Right lobe of liver (tissue), 6 donors: ENCODE measurements around the gene DSE. TPM values are rescaled to one million over a fixed set of nuclear protein-coding genes. Genes with fewer than 3 reads are reported as not detected.

Source experiments
- ATAC-seq, 4 donors: fragments of 200-7000 bp; cut with Tn5 transposase; one replicate each; pipeline ENCODE4 v1.9.1; 2020; ENCODE audit warnings: mild to moderate bottlenecking in 4 of 4, moderate library complexity in 4 of 4
- DNase-seq, 3 donors: peaks; one replicate each; pipeline ENCODE4 v3.0.0-alpha.2; 2020
- H3K27ac ChIP-seq, 3 donors: fragments of 200-600 bp; one replicate each; pipeline ENCODE4 v1.8.0; 2022
- H3K27me3 ChIP-seq, 2 donors: fragments of 200-600 bp; one replicate each; pipeline ENCODE4 v1.8.0; 2022
- H3K36me3 ChIP-seq, 4 donors: fragments of 200-600 bp; sonication (generic) in 1 of 4; one replicate each; pipeline versions ENCODE4 v1.5.1 to v1.8.0; 2017 to 2022; ENCODE audit warnings: control low read depth in 1 of 4
- H3K4me1 ChIP-seq, 4 donors: fragments of 200-600 bp; sonication (generic) in 1 of 4; one replicate each; pipeline versions ENCODE4 v1.5.1 to v1.8.0; 2017 to 2022; ENCODE audit warnings: control low read depth in 1 of 4
- H3K4me3 ChIP-seq, 3 donors: fragments of 200-600 bp; one replicate each; pipeline ENCODE4 v1.8.0; 2022
- H3K9me3 ChIP-seq, 4 donors: fragments of 200-600 bp; sonication (generic) in 1 of 4; one replicate each; pipeline versions ENCODE4 v1.5.1 to v1.8.0; 2017 to 2022; ENCODE audit warnings: control low read depth in 1 of 4
- POLR2A ChIP-seq: fragments of 450-650 bp; IDR thresholded peaks from one replicate; pipeline ENCODE4 v1.6.1; 2017; ENCODE audit warnings: antibody characterized with exemption, mild to moderate bottlenecking
- WGBS: methylation state at CpG from one replicate; pipeline ENCODE4 v1.1.6; 2018; ENCODE audit warnings: low coverage, low lambda C conversion rate; ENCODE audit not compliant: insufficient coverage; ENCODE audit errors: missing lambda C conversion rate; 5-methylcytosine and 5-hydroxymethylcytosine counted together
- intact Hi-C, 2 donors: fragments of 100-400 bp; cut with DNase I; formaldehyde crosslinking; loops; one replicate each; pipeline versions ENCODE4 v1.11.2 to v1.14.1; 2022
- total RNA-seq, 6 experiments: library from RNA; depleted of rRNA in 2 of 6; stranded (reverse); fragments of >200 nt in 2 of 6; fragmentation: NEBNext Ultra II Directional in 3 of 6; extraction: Animal tissue kit (Norgen Biotek cat#: 25700) in 3 of 6; gene quantifications; one replicate each; pipeline versions ENCODE4 v1.1.0 to v1.2.4, GENCODE V29; 2016 to 2023
- TF ChIP-seq, protein P1 (sequence below), 4 donors: fragments of 200-600 bp in 3 of 4; fragments of 450-650 bp in 1 of 4; IDR thresholded peaks; one replicate each; pipeline versions ENCODE4 v1.5.1 to v1.8.0; 2016 to 2022; ENCODE audit warnings: antibody characterized with exemption in 4 of 4, mild to moderate bottlenecking in 2 of 4
- donor health status: DM: no; HTN: yes; CAD: no.
- donor health status: DM: no; HTN: no; CAD: no.
- donor health status: DM: no; HTN: no; CAD: no.
- donor health status: DM: no; HTN: yes; CAD: no.
- donor health status: DM: no; HTN: yes; CAD: no.

DSE gene
- total RNA-seq, 6 experiments from 2014 or later, result 8.2 to 17.4 (median 12.2) TPM

DNA sequence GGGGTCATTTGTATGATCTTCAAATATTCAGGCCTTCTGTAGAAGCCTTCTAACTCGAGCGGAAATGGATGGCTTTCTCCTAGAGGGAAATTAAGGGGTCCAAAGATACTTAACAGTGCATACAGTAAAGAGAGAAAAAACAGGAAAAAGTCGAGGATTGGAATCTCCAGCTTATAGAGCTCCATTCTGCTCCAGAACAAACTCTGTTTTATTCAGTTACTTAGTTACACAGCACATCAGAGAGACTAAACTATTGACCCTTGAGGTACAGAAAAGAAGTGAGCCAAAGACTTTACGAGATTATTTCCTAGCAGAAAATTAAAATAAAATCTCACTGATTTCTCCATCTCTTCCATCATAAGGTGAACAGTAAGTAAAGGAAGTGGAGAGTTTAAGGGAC, 43.8 kb upstream of the DSE start:
- intact Hi-C loops, result no loop called here
- Histone ChIP-seq H3K36me3 (no peaks in the 10 kb centered on the region), H3K9me3 (no peaks in the 10 kb centered on the region), H3K4me3 (no peak overlapping the region), H3K4me1 (no peaks in the 10 kb centered on the region), H3K27ac (no peak overlapping the region), H3K27me3 (no peaks in the 10 kb centered on the region)
- ATAC-seq (no peak), DNase-seq (no peak)
- no peak for TF ChIP-seq POLR2A
- TF ChIP-seq, protein P1, sequence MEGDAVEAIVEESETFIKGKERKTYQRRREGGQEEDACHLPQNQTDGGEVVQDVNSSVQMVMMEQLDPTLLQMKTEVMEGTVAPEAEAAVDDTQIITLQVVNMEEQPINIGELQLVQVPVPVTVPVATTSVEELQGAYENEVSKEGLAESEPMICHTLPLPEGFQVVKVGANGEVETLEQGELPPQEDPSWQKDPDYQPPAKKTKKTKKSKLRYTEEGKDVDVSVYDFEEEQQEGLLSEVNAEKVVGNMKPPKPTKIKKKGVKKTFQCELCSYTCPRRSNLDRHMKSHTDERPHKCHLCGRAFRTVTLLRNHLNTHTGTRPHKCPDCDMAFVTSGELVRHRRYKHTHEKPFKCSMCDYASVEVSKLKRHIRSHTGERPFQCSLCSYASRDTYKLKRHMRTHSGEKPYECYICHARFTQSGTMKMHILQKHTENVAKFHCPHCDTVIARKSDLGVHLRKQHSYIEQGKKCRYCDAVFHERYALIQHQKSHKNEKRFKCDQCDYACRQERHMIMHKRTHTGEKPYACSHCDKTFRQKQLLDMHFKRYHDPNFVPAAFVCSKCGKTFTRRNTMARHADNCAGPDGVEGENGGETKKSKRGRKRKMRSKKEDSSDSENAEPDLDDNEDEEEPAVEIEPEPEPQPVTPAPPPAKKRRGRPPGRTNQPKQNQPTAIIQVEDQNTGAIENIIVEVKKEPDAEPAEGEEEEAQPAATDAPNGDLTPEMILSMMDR (IDR thresholded peaks at IDR 0.05), result no peak
- 79% methylated on average over 4 of the region's 4 CpGs for WGBS

DNA sequence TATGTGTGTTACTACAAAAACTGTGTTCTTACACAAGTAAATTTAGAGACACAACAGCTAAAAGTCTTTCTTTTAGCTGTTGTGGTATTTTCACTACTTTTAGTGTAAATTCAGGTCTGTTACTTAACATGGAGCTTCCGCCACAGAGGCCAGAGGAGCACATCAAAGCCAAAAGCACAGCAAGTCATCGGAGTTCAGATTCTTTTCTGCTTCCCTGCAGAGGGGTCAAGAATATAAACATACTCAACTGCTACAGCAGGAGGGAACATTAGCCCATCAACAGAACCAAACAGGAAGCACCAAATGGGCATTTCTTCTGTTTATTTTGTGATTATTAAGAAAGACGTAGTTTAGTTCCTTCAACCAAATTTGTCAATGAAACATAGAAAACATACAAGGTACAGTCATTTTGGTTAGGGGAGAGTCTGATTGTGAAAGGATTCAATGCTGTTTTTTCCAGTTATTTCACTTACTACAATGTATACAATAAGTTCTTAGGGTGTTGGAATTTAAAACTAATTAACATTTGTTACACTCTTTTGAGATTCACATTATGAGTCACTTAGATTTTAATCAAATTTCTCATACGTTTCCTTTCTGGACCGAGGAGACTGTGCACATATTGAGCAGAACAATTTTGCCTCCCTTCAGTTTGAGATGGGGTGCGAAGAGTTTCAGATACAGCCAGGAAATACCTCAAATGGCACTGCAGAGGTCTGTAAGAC, 42.8 kb upstream of the DSE start:
- WGBS, result 48% methylated on average over 4 of the region's 6 CpGs
- Histone ChIP-seq H3K9me3 (no peaks in the 10 kb centered on the region), H3K27me3 (no peaks in the 10 kb centered on the region), H3K36me3 (no peaks in the 10 kb centered on the region), H3K4me1 (no peaks in the 10 kb centered on the region), H3K4me3 (no peak overlapping the region), H3K27ac (no peak overlapping the region)
- intact Hi-C loops, result no loop called here
- no peak for DNase-seq
- TF ChIP-seq, protein P1 (IDR thresholded peaks at IDR 0.05), result no peak
- TF ChIP-seq POLR2A, result no peak
- peak in 3 of 4 donors; percentile 46 to 53 (median 51) for ATAC-seq

DNA sequence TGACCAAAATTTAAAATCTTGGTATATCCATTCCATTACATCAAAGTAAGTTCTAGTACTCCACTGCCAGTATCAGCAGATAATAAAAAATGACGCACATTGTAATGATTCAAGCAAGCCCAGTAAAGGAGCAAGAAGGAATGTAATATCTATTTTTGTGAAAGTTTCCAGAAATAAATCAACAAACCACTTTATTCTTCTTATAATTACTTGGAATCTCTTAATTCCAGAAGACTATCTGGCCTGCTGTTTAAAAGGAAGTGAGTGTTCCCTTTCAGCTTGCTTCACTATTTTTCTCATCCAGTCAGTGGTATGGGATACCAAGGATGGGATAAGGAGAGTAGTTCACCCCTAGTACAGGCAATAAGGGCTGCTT, 42.2 kb upstream of the DSE start:
- Histone ChIP-seq H3K9me3 (no peaks in the 10 kb centered on the region), H3K27me3 (no peaks in the 10 kb centered on the region), H3K4me3 (no peak overlapping the region), H3K27ac (no peak overlapping the region), H3K4me1 (no peaks in the 10 kb centered on the region), H3K36me3 (no peaks in the 10 kb centered on the region)
- 67% methylated on average over 1 of the region's 1 CpG for WGBS
- DNase-seq, result no peak
- ATAC-seq, result peak in 1 of 4 donors; percentile 24
- intact Hi-C loops, result no loop called here
- TF ChIP-seq POLR2A, result no peak
- TF ChIP-seq, protein P1 (IDR thresholded peaks at IDR 0.05), result no peak

DNA sequence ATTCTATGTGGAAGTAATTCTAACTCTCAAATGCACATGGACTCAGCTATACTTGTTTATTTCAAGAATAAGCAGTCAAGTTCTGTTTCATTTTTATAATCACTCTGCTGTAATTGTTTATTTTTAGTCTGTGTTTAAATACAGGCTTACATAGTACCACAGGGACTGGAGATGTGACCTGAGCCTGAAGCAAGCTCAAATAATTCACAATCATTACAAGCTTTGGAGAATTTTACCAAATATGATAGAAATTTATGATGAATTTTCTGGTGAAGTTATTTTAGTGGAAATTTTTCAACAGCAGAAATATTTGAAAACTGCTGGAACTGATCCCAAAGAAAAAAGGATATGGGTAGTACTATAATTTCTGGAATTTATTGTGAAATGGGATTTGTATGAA, 41.6 kb upstream of the DSE start:
- no peak for DNase-seq
- TF ChIP-seq POLR2A, result no peak
- TF ChIP-seq, protein P1 (IDR thresholded peaks at IDR 0.05), result no peak
- H3K4me1 ChIP-seq, result no peaks in the 10 kb centered on the region
- no peaks in the 10 kb centered on the region for H3K9me3 ChIP-seq
- H3K27ac ChIP-seq, result no peak overlapping the region
- intact Hi-C loops, result no loop called here
- H3K36me3 ChIP-seq, result no peaks in the 10 kb centered on the region
- H3K27me3 ChIP-seq, result no peaks in the 10 kb centered on the region
- no peak for ATAC-seq
- H3K4me3 ChIP-seq, result no peak overlapping the region

DNA sequence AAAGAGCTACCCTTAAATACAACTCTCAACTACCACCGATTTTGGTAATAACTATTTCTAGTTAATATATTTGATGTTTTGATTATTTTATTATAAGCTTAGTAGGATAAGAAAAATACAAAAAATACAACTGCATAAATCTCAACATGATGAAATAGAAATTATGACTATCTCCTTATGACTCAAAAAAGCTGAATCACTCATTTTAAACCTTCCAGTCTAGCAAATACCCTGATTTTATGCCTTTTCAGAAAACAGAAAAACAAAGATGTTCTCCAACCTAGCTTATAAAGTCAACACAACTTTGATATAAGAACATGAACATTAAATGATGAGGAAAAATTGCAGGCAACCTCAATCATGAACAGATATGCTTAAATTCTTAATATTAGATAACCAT, 40.2 kb upstream of the DSE start:
- Histone ChIP-seq H3K36me3 (no peaks in the 10 kb centered on the region), H3K9me3 (no peaks in the 10 kb centered on the region), H3K4me1 (no peaks in the 10 kb centered on the region), H3K4me3 (no peak overlapping the region), H3K27me3 (no peaks in the 10 kb centered on the region), H3K27ac (no peak overlapping the region)
- ATAC-seq (no peak), DNase-seq (no peak)
- intact Hi-C loops, result no loop called here
- TF ChIP-seq, protein P1 (IDR thresholded peaks at IDR 0.05), result no peak
- TF ChIP-seq POLR2A, result no peak
- 94% methylated on average over 1 of the region's 1 CpG for WGBS
